Epithelial cell of proximal tubule (primary cell): ENCODE measurements around the gene PYDC1. TPM values are rescaled to one million over a fixed set of nuclear protein-coding genes. Genes with fewer than 3 reads are reported as not detected.
"Not testable (repeated sequence)": the region's sequence is repeated elsewhere in the genome, so short reads cannot be mapped to it uniquely, and the experiment has no call there.

ENCODE experiments used
- DNase-seq: peaks from one replicate; pipeline ENCODE4 v3.0.0-alpha.2; 2011; ENCODE audit warnings: low read depth
- H3K4me3 ChIP-seq: 2 replicates; pipeline ENCODE4 v1.5.1; 2011; ENCODE audit warnings: low read depth, mild to moderate bottlenecking, low read length
- total RNA-seq: library from RNA; depleted of rRNA; stranded (reverse); fragments of >200 nt; gene quantifications from 2 replicates; pipeline ENCODE4 v1.2.3, GENCODE V29; 2015
- TF ChIP-seq, protein P1 (sequence below): conservative IDR thresholded peaks from 2 replicates; pipeline ENCODE4 v1.5.1; 2012; ENCODE audit warnings: low read depth, mild to moderate bottlenecking, low read length

The PYDC1 gene
- total RNA-seq, 1 donor from 2014 or later, result not detected

DNA sequence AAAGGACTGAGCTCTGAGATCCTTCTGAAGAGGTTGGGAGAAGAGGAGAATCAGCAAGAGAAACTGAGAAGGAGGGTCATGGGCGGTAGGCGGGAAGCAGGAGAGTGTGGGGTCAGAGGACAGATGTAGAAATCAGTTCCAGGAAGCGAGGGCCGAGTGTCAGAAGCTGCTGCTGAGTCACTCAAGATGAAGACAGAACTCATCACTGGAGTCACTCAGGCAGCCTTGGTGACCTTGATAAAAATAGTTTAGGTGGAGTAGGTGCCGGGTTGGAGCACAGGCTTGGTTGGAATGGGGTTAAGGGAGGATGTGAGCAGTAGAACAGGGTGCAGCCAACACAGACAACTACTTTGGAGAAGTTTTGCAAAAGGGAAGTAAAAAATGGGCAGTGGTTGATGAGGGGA lies 36.7 kb upstream of the PYDC1 start:
- TF ChIP-seq, protein P1, sequence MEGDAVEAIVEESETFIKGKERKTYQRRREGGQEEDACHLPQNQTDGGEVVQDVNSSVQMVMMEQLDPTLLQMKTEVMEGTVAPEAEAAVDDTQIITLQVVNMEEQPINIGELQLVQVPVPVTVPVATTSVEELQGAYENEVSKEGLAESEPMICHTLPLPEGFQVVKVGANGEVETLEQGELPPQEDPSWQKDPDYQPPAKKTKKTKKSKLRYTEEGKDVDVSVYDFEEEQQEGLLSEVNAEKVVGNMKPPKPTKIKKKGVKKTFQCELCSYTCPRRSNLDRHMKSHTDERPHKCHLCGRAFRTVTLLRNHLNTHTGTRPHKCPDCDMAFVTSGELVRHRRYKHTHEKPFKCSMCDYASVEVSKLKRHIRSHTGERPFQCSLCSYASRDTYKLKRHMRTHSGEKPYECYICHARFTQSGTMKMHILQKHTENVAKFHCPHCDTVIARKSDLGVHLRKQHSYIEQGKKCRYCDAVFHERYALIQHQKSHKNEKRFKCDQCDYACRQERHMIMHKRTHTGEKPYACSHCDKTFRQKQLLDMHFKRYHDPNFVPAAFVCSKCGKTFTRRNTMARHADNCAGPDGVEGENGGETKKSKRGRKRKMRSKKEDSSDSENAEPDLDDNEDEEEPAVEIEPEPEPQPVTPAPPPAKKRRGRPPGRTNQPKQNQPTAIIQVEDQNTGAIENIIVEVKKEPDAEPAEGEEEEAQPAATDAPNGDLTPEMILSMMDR, result no peak
- H3K4me3 ChIP-seq, result no peak overlapping the region
- DNase-seq, result no peak

DNA sequence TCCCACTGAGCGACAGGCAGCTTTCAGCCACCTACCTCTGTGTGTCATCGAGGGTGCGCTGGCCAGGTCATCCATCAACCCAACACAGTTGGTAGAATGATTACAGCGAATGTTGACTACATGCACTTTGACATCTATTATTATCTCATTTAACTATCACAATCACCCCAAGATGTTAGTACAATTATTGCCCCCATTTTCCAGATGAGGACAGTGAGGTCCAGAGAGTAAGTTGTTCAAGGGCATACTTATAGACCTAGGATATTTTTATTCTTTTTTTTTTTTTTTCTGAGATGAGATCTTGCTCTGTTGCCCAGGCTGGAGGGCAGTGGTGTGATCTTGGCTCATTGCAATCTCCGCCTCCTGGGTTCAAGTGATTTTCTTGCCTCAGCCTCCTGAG lies 34.5 kb upstream of the PYDC1 start:
- H3K4me3 ChIP-seq, result no peak overlapping the region
- no peak for DNase-seq
- TF ChIP-seq, protein P1, result no peak

DNA sequence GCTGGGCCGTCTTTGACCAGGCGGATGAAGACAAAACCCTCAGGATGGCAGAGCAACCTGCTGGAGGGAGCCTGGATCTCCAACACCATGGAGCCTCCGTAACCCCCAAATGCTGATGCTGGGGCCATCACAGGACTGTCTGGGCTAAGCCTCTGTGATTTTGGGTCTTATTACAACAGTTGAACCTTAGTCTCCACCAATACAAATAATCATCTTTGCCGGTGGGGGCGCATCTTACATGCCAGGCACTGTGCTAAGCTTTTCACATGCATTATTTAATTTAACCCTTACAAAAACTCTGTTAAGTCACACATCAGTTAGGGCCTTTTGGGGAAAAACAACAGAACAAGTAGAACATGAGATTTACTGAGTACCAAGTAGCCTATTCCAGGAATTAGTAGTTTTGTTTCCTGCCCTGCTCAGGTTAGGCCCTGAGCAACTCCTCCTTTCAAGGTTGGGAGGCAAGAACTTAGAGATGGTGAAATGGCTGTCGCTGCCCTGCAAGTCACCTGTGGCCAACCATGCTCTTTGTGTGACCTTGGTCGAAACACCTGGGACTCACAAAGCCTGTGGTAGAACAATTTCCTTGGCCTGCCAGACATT lies 33.9 kb upstream of the PYDC1 start:
- DNase-seq, result no peak
- TF ChIP-seq, protein P1, result no peak

DNA sequence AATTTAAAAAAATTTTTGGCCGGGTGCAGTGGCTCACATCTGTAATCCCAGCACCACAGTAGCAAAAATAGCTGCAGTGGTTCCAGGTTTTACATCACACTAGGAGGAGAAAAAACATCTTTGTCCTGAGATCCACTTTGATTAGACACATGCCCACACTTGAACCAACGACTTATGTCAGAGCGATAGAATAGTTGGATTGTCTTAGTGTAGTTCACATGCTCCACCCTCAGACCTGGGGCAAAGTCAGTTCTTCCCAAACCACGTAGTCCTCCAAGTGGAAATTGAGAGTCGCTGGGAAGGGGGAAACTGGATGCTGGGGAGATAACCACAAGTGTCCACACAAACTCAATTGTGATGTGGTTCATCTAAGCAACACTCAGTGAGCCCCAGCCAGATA lies 31.4 kb upstream of the PYDC1 start:
- no peak overlapping the region for H3K4me3 ChIP-seq
- no peak for DNase-seq
- TF ChIP-seq, protein P1, result no peak

More for the DNA sequence above, 33.9 kb upstream of the PYDC1 start:
- no peak overlapping the region for H3K4me3 ChIP-seq

DNA sequence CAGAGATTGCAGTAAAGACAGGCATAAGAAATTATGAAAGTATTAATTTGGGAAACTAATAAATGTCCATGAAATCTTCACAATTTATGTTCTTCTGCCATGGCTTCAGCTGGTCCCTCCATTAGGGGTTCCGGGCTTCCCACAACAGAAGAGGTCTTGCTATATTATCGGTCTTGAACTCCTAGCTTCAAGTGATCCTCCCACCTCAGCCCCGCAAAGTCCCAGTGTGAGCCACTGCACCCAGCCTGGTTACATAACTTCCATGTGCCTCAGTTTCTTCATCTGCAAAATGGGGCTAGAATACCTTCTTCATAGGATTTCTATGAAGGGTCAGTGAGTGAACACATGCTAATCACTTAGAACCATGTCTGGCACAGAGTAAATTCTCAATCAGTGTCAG lies 29.4 kb upstream of the PYDC1 start:
- TF ChIP-seq, protein P1, result no peak
- DNase-seq, result no peak

DNA sequence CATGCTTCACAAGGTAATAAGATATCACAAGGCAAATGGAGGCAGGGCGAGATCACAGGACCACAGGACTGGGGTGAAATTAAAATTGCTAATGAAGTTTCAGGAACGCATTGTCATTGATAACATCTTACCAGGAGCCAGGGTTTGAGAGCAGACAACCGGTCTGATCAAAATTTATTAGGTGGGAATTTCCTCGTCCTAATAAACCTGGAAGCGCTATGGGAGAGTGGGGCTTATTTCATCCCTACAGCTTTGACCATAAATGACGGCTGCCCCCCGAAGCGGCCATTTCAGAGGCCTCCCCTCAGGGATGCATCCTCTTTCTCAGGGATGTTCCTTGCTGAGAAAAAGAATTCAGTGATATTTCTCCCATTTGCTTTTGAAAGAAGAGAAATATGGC lies 28.7 kb upstream of the PYDC1 start:
- H3K4me3 ChIP-seq, DNase-seq: not testable (repeated sequence)

More for the DNA sequence above, 29.4 kb upstream of the PYDC1 start:
- no peak overlapping the region for H3K4me3 ChIP-seq

DNA sequence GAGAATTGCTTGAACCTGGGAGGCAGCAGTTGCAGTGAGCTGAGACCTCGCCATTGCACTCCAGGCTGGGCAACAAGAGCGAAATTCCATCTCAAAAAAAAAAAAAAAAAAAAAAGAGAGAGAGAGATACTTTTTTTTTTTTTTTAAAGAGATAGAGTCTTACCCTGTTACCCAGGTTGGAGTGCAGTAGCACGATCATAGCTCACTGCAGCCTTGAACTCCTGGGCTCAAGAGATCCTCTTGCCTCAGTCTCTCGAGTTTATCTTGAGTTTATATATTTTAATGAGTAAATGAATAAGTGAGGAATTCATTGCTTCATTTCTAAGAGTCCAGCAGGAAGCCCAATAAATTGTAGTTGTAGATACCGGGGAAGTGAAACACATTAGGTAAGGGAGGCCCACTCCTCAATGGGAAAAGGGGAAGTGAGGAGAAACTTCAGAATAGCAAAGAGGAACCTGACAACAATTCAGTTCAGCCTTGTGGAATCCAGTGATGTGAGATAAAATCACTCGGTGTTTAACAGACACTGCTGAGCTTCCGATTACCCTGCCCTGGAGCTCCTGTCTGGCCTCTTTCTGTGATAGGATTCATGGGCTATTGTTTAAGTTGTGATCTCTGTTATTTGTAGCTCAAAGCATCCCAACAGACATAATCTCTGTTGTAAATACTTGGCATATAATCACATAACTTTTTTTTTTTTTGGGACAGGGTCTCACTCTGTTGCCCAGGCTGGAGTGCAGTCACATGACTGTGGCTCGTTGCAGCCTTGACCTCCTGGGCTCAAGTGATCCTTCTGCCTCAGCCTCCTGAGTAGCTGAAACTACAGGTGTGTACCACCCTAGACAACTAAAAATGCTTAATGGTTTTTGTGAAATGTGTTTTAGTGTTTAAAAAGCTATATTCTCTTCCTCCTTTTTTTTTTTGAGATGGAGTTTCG lies 27.1 kb upstream of the PYDC1 start:
- no peak overlapping the region for H3K4me3 ChIP-seq
- TF ChIP-seq, protein P1, result no peak
- DNase-seq, result no peak
